OCI-LY3 (cell line): ENCODE results near the gene LAIR2.

Experiments used
- H2AFZ ChIP-seq: fragments of 200-600, 300-600 bp; shearing (Covaris generic); 2 replicates; pipeline ENCODE4 v1.6.0; 2014; ENCODE audit warnings: antibody characterized with exemption, low read depth, low read length
- H3K27ac ChIP-seq: fragments of 200-600, 300-600 bp; sonication (generic); 2 replicates; pipeline ENCODE4 v1.5.1; 2014; ENCODE audit warnings: mild to moderate bottlenecking, low read length, moderate library complexity, mixed read lengths
- H3K27me3 ChIP-seq: fragments of 200-600, 300-600 bp; sonication (generic); 2 replicates; pipeline ENCODE4 v1.6.1; 2014; ENCODE audit warnings: low read depth, low read length, mixed read lengths
- H3K36me3 ChIP-seq: fragments of 200-600, 300-600 bp; sonication (generic); replicated peaks from 2 replicates; pipeline ENCODE3; 2014; ENCODE audit warnings: low read depth, low read length, mixed read lengths
- H3K4me1 ChIP-seq: fragments of 300-600, 200-600 bp; sonication (generic); 2 replicates; pipeline ENCODE4 v1.6.1; 2014; ENCODE audit warnings: low read length, mixed read lengths
- H3K4me2 ChIP-seq: fragments of 200-600, 300-600 bp; sonication (generic); 2 replicates; pipeline ENCODE4 v1.6.1; 2014; ENCODE audit warnings: low read length, mixed read lengths
- H3K4me3 ChIP-seq: fragments of 300-600, 200-600 bp; sonication (generic); 2 replicates; pipeline ENCODE4 v1.5.1; 2014; ENCODE audit warnings: antibody characterized with exemption, mild to moderate bottlenecking, low read length, moderate library complexity
- H3K79me2 ChIP-seq: fragments of 300-600, 200-600 bp; shearing (Covaris generic); 2 replicates; pipeline ENCODE4 v1.6.1; 2014; ENCODE audit warnings: mild to moderate bottlenecking, low read length, mixed read lengths
- H3K9ac ChIP-seq: fragments of 300-600, 200-600 bp; shearing (Covaris generic); 2 replicates; pipeline ENCODE4 v1.6.0; 2014; ENCODE audit warnings: mild to moderate bottlenecking, low read length, moderate library complexity
- H3K9me3 ChIP-seq: fragments of 200-600, 300-600 bp; shearing (Covaris generic); 2 replicates; pipeline ENCODE4 v1.6.1; 2014; ENCODE audit warnings: low read length, mixed read lengths; ENCODE audit not compliant: insufficient read depth
- H4K20me1 ChIP-seq: fragments of 200-600, 300-600 bp; sonication (generic); 2 replicates; pipeline ENCODE4 v1.6.1; 2016; ENCODE audit warnings: low read length, mixed read lengths; ENCODE audit not compliant: insufficient read depth
- EZH2phosphoT487 ChIP-seq: fragments of 200-600 bp; shearing (Covaris generic); IDR thresholded peaks from 2 replicates; pipeline ENCODE4 v1.6.1; 2018; ENCODE audit warnings: antibody characterized with exemption, mixed run types, low read depth
- TF ChIP-seq, protein P1 (sequence below): fragments of 200-600, 300-600 bp; sonication (generic); IDR thresholded peaks from 2 replicates; pipeline ENCODE4 v1.5.1; 2014; ENCODE audit warnings: antibody characterized with exemption, low read length, low read depth

Gene LAIR2

DNA sequence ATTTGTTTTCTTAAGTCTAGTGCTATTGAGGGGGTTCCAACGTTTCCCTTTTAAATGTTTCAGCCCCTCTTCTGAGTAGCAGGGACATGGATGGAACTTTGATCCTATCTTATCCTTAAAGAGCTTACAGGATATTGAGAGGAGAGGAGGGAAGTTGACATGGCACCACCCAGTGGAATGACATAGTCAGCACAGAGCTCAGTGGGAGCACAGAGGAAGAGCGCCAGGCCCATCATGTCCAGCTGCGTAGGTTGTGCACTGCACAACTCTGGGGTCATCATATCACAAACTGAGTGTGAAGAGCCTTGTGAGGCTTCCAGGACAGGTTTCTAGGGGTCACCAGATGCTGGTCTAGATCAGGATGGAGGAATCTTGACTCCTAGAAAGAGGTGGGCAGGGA is 25.0 kb upstream of the LAIR2 start:
- Histone ChIP-seq H3K4me2 (no peak overlapping the region), H2AFZ (no peak overlapping the region), H3K27me3 (peaks cover 26% of the 10 kb centered on the region), H3K36me3 (no peaks in the 10 kb centered on the region), H3K79me2 (no peaks in the 10 kb centered on the region), H3K9ac (no peak overlapping the region), H3K9me3 (no peaks in the 10 kb centered on the region), H3K4me1 (peaks cover 6% of the 10 kb centered on the region), H3K27ac (no peak overlapping the region), H3K4me3 (no peak overlapping the region), H4K20me1 (no peaks in the 10 kb centered on the region)
- TF ChIP-seq EZH2phosphoT487, result no peak
- TF ChIP-seq, protein P1, sequence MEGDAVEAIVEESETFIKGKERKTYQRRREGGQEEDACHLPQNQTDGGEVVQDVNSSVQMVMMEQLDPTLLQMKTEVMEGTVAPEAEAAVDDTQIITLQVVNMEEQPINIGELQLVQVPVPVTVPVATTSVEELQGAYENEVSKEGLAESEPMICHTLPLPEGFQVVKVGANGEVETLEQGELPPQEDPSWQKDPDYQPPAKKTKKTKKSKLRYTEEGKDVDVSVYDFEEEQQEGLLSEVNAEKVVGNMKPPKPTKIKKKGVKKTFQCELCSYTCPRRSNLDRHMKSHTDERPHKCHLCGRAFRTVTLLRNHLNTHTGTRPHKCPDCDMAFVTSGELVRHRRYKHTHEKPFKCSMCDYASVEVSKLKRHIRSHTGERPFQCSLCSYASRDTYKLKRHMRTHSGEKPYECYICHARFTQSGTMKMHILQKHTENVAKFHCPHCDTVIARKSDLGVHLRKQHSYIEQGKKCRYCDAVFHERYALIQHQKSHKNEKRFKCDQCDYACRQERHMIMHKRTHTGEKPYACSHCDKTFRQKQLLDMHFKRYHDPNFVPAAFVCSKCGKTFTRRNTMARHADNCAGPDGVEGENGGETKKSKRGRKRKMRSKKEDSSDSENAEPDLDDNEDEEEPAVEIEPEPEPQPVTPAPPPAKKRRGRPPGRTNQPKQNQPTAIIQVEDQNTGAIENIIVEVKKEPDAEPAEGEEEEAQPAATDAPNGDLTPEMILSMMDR, result no peak

DNA sequence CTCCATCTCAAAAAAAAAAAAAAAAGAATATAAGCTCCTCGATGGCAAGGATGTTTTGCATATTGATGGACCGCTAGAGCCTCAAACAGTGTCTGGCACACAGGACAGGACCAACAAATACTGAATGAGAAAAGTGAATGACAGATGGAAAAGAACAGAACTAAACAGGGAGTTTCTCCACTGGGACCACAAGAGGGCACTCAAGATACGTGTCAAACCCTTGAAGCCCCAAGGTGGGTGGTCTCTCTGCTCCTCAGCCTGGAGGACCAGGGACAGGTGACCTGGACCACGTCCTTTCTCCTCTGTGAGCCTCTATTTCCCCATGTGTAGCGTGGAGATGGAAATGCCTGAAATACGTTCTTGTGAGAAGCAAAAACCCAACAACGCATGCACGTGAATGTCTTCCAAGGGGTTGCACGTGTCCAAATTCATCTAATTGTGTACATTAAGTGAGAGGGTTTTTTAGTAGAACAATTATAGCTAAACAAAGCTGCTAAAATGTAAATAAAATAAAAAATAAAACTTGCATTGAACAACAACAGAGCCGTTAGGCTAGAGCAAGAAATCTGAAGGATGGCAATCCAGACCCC is 23.9 kb upstream of the LAIR2 start:
- Histone ChIP-seq H3K36me3 (no peaks in the 10 kb centered on the region), H3K4me2 (no peak overlapping the region), H3K9ac (no peak overlapping the region), H4K20me1 (no peaks in the 10 kb centered on the region), H3K27me3 (peaks cover 24% of the 10 kb centered on the region), H3K4me1 (peaks cover 11% of the 10 kb centered on the region), H3K79me2 (no peaks in the 10 kb centered on the region), H2AFZ (no peak overlapping the region), H3K9me3 (no peaks in the 10 kb centered on the region), H3K4me3 (no peak overlapping the region), H3K27ac (no peak overlapping the region)
- TF ChIP-seq, protein P1, result peak; percentile 89
- TF ChIP-seq EZH2phosphoT487, result no peak

DNA sequence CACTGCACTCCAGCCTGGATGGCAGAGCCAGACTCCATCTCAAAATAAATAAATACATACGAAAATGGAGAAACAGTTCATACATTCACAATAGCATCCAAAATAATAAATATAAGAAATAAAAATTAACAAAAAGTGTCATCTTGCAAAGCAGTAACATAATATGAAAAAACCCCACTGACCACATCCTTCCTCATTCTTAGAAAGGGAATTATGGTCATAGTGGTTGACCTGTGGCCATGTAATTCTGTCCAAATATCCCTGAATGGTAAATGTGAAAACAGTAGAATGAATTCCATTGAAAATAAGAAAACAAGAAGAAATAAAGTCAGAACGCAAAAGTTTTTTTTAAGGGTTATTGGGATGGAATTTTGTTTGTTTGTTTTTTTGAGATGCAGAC is 22.6 kb upstream of the LAIR2 start:
- peaks cover 11% of the 10 kb centered on the region for H3K4me1 ChIP-seq
- no peaks in the 10 kb centered on the region for H3K36me3 ChIP-seq
- TF ChIP-seq, protein P1, result no peak
- TF ChIP-seq EZH2phosphoT487, result no peak

DNA sequence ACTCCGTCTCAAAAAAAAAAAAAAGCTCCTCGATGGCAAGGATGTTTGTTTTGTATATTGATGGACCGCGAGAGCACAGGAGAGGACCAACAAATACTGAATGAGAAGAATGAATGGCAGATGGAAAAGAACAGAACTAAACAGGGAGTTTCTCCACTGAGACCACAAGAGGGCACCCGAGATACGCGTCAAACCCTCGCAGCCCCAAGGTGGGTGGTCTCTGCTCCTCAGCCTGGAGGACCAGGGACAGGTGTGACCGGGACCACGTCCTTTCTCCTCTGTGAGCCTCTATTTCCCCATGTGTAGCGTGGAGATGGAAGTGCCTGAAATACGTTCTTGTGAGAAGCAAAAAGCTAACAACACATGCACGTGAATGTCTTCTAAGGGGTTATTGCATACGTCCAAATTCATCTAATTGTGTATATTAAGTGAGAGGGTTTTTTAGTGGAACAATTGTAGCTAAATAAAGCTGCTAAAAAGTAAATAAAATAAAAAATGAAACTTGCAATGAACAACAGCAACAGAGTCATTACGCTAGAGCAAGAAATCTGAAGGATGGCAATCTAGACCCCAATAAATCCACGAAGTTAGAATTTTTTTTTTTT is 21.2 kb upstream of the LAIR2 start:
- Histone ChIP-seq H3K4me3 (no peak overlapping the region), H3K79me2 (no peaks in the 10 kb centered on the region), H3K27ac (no peak overlapping the region), H3K4me2 (peak overlapping the region; percentile 40; the same call in 1 of the 2 replicates), H3K27me3 (peaks cover 41% of the 10 kb centered on the region), H3K4me1 (peaks cover 15% of the 10 kb centered on the region), H3K9ac (no peak overlapping the region), H4K20me1 (no peaks in the 10 kb centered on the region), H3K36me3 (no peaks in the 10 kb centered on the region), H2AFZ (no peak overlapping the region), H3K9me3 (no peaks in the 10 kb centered on the region)
- TF ChIP-seq, protein P1, result peak; percentile 94
- no peak for TF ChIP-seq EZH2phosphoT487

More for the DNA sequence above, 22.6 kb upstream of the LAIR2 start:
- H3K27me3 ChIP-seq, result peaks cover 31% of the 10 kb centered on the region
- H4K20me1 ChIP-seq, result no peaks in the 10 kb centered on the region
- no peak overlapping the region for H3K9ac ChIP-seq
- no peaks in the 10 kb centered on the region for H3K79me2 ChIP-seq
- H2AFZ ChIP-seq, result no peak overlapping the region
- H3K4me2 ChIP-seq, result no peak overlapping the region
- H3K4me3 ChIP-seq, result no peak overlapping the region
- H3K9me3 ChIP-seq, result no peaks in the 10 kb centered on the region
- H3K27ac ChIP-seq, result no peak overlapping the region
